H9 (cell line): ENCODE data around the gene KY. TPM values are rescaled to one million over a fixed set of nuclear protein-coding genes. Genes with fewer than 3 reads are reported as not detected.

Experiments used
- DNase-seq: peaks from one replicate; pipeline ENCODE4 v3.0.0-alpha.2; 2017
- H2AFZ ChIP-seq: one replicate; pipeline ENCODE4 v1.6.1; 2013; ENCODE audit warnings: mild to moderate bottlenecking, low read length, control low read depth, moderate library complexity
- H2AK5ac ChIP-seq: 2 replicates; pipeline ENCODE4 v1.6.1; 2013; ENCODE audit warnings: low read length, control low read depth, mixed read lengths; ENCODE audit not compliant: insufficient read length
- H2BK120ac ChIP-seq: one replicate; pipeline ENCODE4 v1.6.1; 2013; ENCODE audit warnings: low read depth, mild to moderate bottlenecking, low read length, control low read depth, inconsistent platforms; ENCODE audit not compliant: poor library complexity, severe bottlenecking
- H2BK12ac ChIP-seq: 2 replicates; pipeline ENCODE4 v1.6.1; 2013; ENCODE audit warnings: low read length, control low read depth, mixed read lengths, low read depth; ENCODE audit not compliant: insufficient read length
- H2BK15ac ChIP-seq: 2 replicates; pipeline ENCODE4 v1.6.1; 2013; ENCODE audit warnings: low read depth, low read length, control low read depth
- H2BK20ac ChIP-seq: one replicate; pipeline ENCODE4 v1.6.1; 2013; ENCODE audit warnings: low read depth, mild to moderate bottlenecking, low read length, control low read depth, inconsistent platforms; ENCODE audit not compliant: poor library complexity, severe bottlenecking
- H2BK5ac ChIP-seq: 2 replicates; pipeline ENCODE4 v1.6.1; 2013; ENCODE audit warnings: low read length, control low read depth, mixed read lengths; ENCODE audit not compliant: insufficient read length
- H3K14ac ChIP-seq: 2 replicates; pipeline ENCODE4 v1.6.1; 2013; ENCODE audit warnings: low read length, control low read depth; ENCODE audit not compliant: insufficient read depth
- H3K18ac ChIP-seq: 2 replicates; pipeline ENCODE4 v1.6.1; 2013; ENCODE audit warnings: low read depth, mild to moderate bottlenecking, mixed read lengths, low read length, control low read depth; ENCODE audit not compliant: insufficient read length
- H3K23ac ChIP-seq: 2 replicates; pipeline ENCODE4 v1.6.1; 2013; ENCODE audit warnings: low read length, control low read depth, mixed read lengths, low read depth; ENCODE audit not compliant: insufficient read length
- H3K23me2 ChIP-seq: 2 replicates; pipeline ENCODE4 v1.6.1; 2013; ENCODE audit warnings: low read depth, mild to moderate bottlenecking, mixed read lengths, low read length, control low read depth; ENCODE audit not compliant: insufficient read length, poor library complexity, severe bottlenecking
- H3K27ac ChIP-seq: 2 replicates; pipeline ENCODE4 v1.5.1; 2013; ENCODE audit warnings: low read length, control low read depth, mixed read lengths, low read depth; ENCODE audit not compliant: insufficient read length
- H3K27me3 ChIP-seq: 2 replicates; pipeline ENCODE4 v1.6.1; 2013; ENCODE audit warnings: low read length, control low read depth, inconsistent platforms; ENCODE audit not compliant: insufficient read depth
- H3K4ac ChIP-seq: 2 replicates; pipeline ENCODE4 v1.6.1; 2013; ENCODE audit warnings: low read depth, mild to moderate bottlenecking, control low read depth, inconsistent platforms, low read length, moderate library complexity
- H3K4me1 ChIP-seq: 2 replicates; pipeline ENCODE4 v1.6.1; 2013; ENCODE audit warnings: low read length, control low read depth, inconsistent platforms; ENCODE audit not compliant: insufficient read depth
- H3K4me2 ChIP-seq: 2 replicates; pipeline ENCODE4 v1.6.1; 2013; ENCODE audit warnings: low read length, control low read depth, mixed read lengths; ENCODE audit not compliant: insufficient read length, insufficient read depth
- H3K56ac ChIP-seq: 2 replicates; pipeline ENCODE4 v1.6.1; 2013; ENCODE audit warnings: low read depth, mild to moderate bottlenecking, mixed read lengths, low read length, control low read depth; ENCODE audit not compliant: insufficient read length
- H3K79me1 ChIP-seq: 2 replicates; pipeline ENCODE4 v1.6.1; 2013; ENCODE audit warnings: low read depth, mild to moderate bottlenecking, moderate library complexity, low read length, control low read depth, inconsistent platforms; ENCODE audit not compliant: insufficient read depth, poor library complexity, severe bottlenecking
- H3K79me2 ChIP-seq: 2 replicates; pipeline ENCODE4 v1.6.1; 2013; ENCODE audit warnings: low read length, control low read depth, inconsistent platforms; ENCODE audit not compliant: insufficient read depth
- H3K9ac ChIP-seq: 2 replicates; pipeline ENCODE4 v1.6.1; 2013; ENCODE audit warnings: low read length, control low read depth, mixed read lengths; ENCODE audit not compliant: insufficient read length; ENCODE audit errors: extremely low read depth
- H3K9me3 ChIP-seq: one replicate; pipeline ENCODE4 v1.6.1; 2013; ENCODE audit warnings: low read depth, low read length, inconsistent platforms; ENCODE audit not compliant: control insufficient read depth
- H3T11ph ChIP-seq: one replicate; pipeline ENCODE4 v1.6.1; 2013; ENCODE audit warnings: mild to moderate bottlenecking, low read length, control low read depth, inconsistent platforms
- H4K20me1 ChIP-seq: one replicate; pipeline ENCODE4 v1.6.1; 2013; ENCODE audit not compliant: control insufficient read depth, insufficient read length, insufficient read depth
- H4K5ac ChIP-seq: 2 replicates; pipeline ENCODE4 v1.6.1; 2013; ENCODE audit warnings: low read depth, mild to moderate bottlenecking, mixed read lengths, low read length, control low read depth; ENCODE audit not compliant: insufficient read length
- H4K8ac ChIP-seq: replicated peaks from 2 replicates; pipeline ENCODE4 v1.6.1; 2013; ENCODE audit warnings: low read length, control low read depth, mixed read lengths, low read depth; ENCODE audit not compliant: insufficient read length
- H4K91ac ChIP-seq: 2 replicates; pipeline ENCODE4 v1.6.1; 2013; ENCODE audit warnings: low read depth, mild to moderate bottlenecking, moderate library complexity, mixed read lengths, low read length, control low read depth; ENCODE audit not compliant: insufficient read length
- H3K27ac Mint-ChIP-seq, 3 experiments: 2 replicates in 2 of 3; 3 replicates in 1 of 3; pipeline ENCODE4 v1.8.0; 2020 to 2021; ENCODE audit warnings: mixed read lengths in 3 of 3, mild to moderate bottlenecking in 1 of 3, moderate library complexity in 1 of 3
- H3K27me3 Mint-ChIP-seq: 2 replicates; pipeline ENCODE4 v1.8.0; 2021; ENCODE audit warnings: low read depth, mild to moderate bottlenecking, moderate library complexity, mixed read lengths
- H3K36me3 Mint-ChIP-seq, 3 experiments: 2 replicates in 2 of 3; 3 replicates in 1 of 3; pipeline ENCODE4 v1.8.0; 2020 to 2021; ENCODE audit warnings: low read depth in 3 of 3, mixed read lengths in 3 of 3; ENCODE audit not compliant: insufficient read depth in 1 of 3
- H3K4me1 Mint-ChIP-seq, 2 experiments: 2 replicates each; pipeline ENCODE4 v1.8.0; 2020; ENCODE audit warnings: mixed read lengths in 2 of 2
- H3K4me3 Mint-ChIP-seq, 2 experiments: 2 replicates in 1 of 2; 3 replicates in 1 of 2; pipeline ENCODE4 v1.8.0; 2020 to 2021; ENCODE audit warnings: mild to moderate bottlenecking in 2 of 2, mixed read lengths in 2 of 2, moderate library complexity in 1 of 2
- H3K9me3 Mint-ChIP-seq, 2 experiments: 2 replicates in 1 of 2; 3 replicates in 1 of 2; pipeline ENCODE4 v1.8.0; 2020; ENCODE audit warnings: mild to moderate bottlenecking in 2 of 2, mixed read lengths in 2 of 2, moderate library complexity in 1 of 2
- CTCF ChIP-seq: fragments of 200-600 bp; sonication (generic); conservative IDR thresholded peaks from 3 replicates; pipeline ENCODE4 v1.8.0; 2021; ENCODE audit warnings: antibody characterized with exemption, mild to moderate bottlenecking
- WGBS: extraction: QIAGEN DNeasy Blood & Tissue Kit; methylation state at CpG from one replicate; pipeline ENCODE4 v1.1.7; 2013; ENCODE audit warnings: missing lambda C conversion rate, low lambda C conversion rate, mixed read lengths; ENCODE audit not compliant: insufficient read length; ENCODE audit errors: extremely low coverage; 5-methylcytosine and 5-hydroxymethylcytosine counted together
- total RNA-seq: library from RNA; stranded (reverse); gene quantifications from 2 replicates; pipeline ENCODE4 v1.2.1, GENCODE V29; 2021

Gene KY
- total RNA-seq, 1 experiment from 2014 or later = not detected

- no peak overlapping the region for H3K27ac Mint-ChIP-seq
- H3K36me3 Mint-ChIP-seq = no peaks in the 10 kb centered on the region
- H3K9me3 Mint-ChIP-seq = no peaks in the 10 kb centered on the region; a peak in 1 of 5 replicates
- H4K5ac ChIP-seq = no peak overlapping the region
- H3K56ac ChIP-seq = no peak overlapping the region
- peaks cover 66% of the 10 kb centered on the region for H3K27me3 ChIP-seq
- H3K9ac ChIP-seq = no peak overlapping the region
- H4K8ac ChIP-seq = no peak overlapping the region
- peaks cover 94% of the 10 kb centered on the region for H3K27me3 Mint-ChIP-seq
- no CpG with 5 or more reads among the region's 7 CpGs for WGBS
- H3K9me3 ChIP-seq = no peaks in the 10 kb centered on the region
- H3K4me2 ChIP-seq = no peak overlapping the region
- no peak overlapping the region for H2BK12ac ChIP-seq
- H2BK120ac ChIP-seq = no peak overlapping the region
- no peak overlapping the region for H3K4ac ChIP-seq
- H4K91ac ChIP-seq = no peak overlapping the region
- H3K23ac ChIP-seq = no peak overlapping the region
- DNase-seq = no peak
- H3K79me2 ChIP-seq = no peaks in the 10 kb centered on the region
- H2BK20ac ChIP-seq = no peak overlapping the region
- H3K4me1 Mint-ChIP-seq = peaks cover 5 to 10% of the 10 kb centered on the region in 2 experiments
- H2BK5ac ChIP-seq = no peak overlapping the region
- H4K20me1 ChIP-seq = no peaks in the 10 kb centered on the region
- no peak overlapping the region for H3K18ac ChIP-seq
- no peak overlapping the region for H2AFZ ChIP-seq
- H3K4me3 Mint-ChIP-seq = no peak overlapping the region
- H3K27ac ChIP-seq = no peak overlapping the region
- H2AK5ac ChIP-seq = no peak overlapping the region
- no peaks in the 10 kb centered on the region for H3K4me1 ChIP-seq
- no peak overlapping the region for H3T11ph ChIP-seq
- no peak overlapping the region for H3K14ac ChIP-seq
- no peaks in the 10 kb centered on the region for H3K79me1 ChIP-seq
- H3K23me2 ChIP-seq = no peaks in the 10 kb centered on the region
- no peak overlapping the region for H2BK15ac ChIP-seq
- TF ChIP-seq CTCF = no peak
Measured at GRCh38 chr3:134652886-134653630, 2.2 kb upstream of the KY start.
